DMS 273 (cell line): Measurements from ENCODE around the gene SSTR3.

Source experiments
- DNase-seq: peaks from one replicate; lab custom pipeline; 2025; ENCODE audit not compliant: unreplicated experiment; lab: John Stamatoyannopoulos, UW

Gene SSTR3

GRCh38 chr22:37197451-37198257 lies 14.6 kb downstream of the SSTR3 start:
- no peak for DNase-seq

- peak; percentile 47 for DNase-seq
Observed at GRCh38 chr22:37196539-37197450, 15.5 kb downstream of the SSTR3 start.

GRCh38 chr22:37195921-37196320 lies 16.4 kb downstream of the SSTR3 start:
- no peak for DNase-seq

GRCh38 chr22:37194750-37195149 lies 17.5 kb downstream of the SSTR3 start:
- DNase-seq, result no peak

- DNase-seq, result peak; percentile 72
Observed at GRCh38 chr22:37193629-37194191, 18.6 kb downstream of the SSTR3 start.

- DNase-seq, result no peak
Observed at GRCh38 chr22:37192741-37193140, 19.5 kb downstream of the SSTR3 start.

GRCh38 chr22:37192204-37192603 lies 20.1 kb downstream of the SSTR3 start:
- no peak for DNase-seq

GRCh38 chr22:37190262-37190780 lies 22.0 kb downstream of the SSTR3 start:
- DNase-seq, result no peak

- peak; percentile 8 for DNase-seq
Observed at GRCh38 chr22:37188901-37189466, 23.3 kb downstream of the SSTR3 start.

- peak; percentile 39 for DNase-seq
Observed at GRCh38 chr22:37187891-37188761, 24.2 kb downstream of the SSTR3 start, which contains the start of gene C1QTNF6. TSS of gene C1QTNF6 (minus strand) at chr22:37188247. CDS start at chr22:37188213, 34 bp downstream.

GRCh38 chr22:37187552-37187890 lies 24.8 kb downstream of the SSTR3 start:
- DNase-seq, result peak; percentile 39

- DNase-seq, result no peak
Observed at GRCh38 chr22:37186997-37187522, 25.2 kb downstream of the SSTR3 start.

GRCh38 chr22:37186228-37186996 lies 25.9 kb downstream of the SSTR3 start:
- DNase-seq, result peak; percentile 73

GRCh38 chr22:37185646-37186227 lies 26.5 kb downstream of the SSTR3 start:
- no peak for DNase-seq

GRCh38 chr22:37184816-37185541 lies 27.3 kb downstream of the SSTR3 start:
- no peak for DNase-seq

GRCh38 chr22:37184380-37184755 lies 27.9 kb downstream of the SSTR3 start:
- DNase-seq, result no peak

GRCh38 chr22:37183432-37184379 lies 28.6 kb downstream of the SSTR3 start:
- DNase-seq, result no peak
